Uterus (tissue), 2 donors: Measurements from ENCODE around the gene TICRR.
A peak's percentile ranks its signal among the peaks of the same experiment; 100 is the strongest.

Source experiments
- POLR2A ChIP-seq, 2 donors: fragments of 450-650 bp; IDR thresholded peaks; one replicate each; pipeline ENCODE4 v1.6.1; 2016; ENCODE audit warnings: antibody characterized with exemption in 2 of 2, mild to moderate bottlenecking in 1 of 2, moderate library complexity in 1 of 2
- TF ChIP-seq, protein P1 (sequence below), 4 experiments: fragments of 200-600 bp in 2 of 4; fragments of 450-650 bp in 2 of 4; sonication (generic) in 2 of 4; IDR thresholded peaks; one replicate each; pipeline ENCODE4 v1.5.1; 2016 to 2019; ENCODE audit warnings: antibody characterized with exemption in 4 of 4, mild to moderate bottlenecking in 2 of 4, moderate library complexity in 1 of 4

- TF ChIP-seq POLR2A (IDR thresholded peaks at IDR 0.05), result no peak
- TF ChIP-seq, protein P1, sequence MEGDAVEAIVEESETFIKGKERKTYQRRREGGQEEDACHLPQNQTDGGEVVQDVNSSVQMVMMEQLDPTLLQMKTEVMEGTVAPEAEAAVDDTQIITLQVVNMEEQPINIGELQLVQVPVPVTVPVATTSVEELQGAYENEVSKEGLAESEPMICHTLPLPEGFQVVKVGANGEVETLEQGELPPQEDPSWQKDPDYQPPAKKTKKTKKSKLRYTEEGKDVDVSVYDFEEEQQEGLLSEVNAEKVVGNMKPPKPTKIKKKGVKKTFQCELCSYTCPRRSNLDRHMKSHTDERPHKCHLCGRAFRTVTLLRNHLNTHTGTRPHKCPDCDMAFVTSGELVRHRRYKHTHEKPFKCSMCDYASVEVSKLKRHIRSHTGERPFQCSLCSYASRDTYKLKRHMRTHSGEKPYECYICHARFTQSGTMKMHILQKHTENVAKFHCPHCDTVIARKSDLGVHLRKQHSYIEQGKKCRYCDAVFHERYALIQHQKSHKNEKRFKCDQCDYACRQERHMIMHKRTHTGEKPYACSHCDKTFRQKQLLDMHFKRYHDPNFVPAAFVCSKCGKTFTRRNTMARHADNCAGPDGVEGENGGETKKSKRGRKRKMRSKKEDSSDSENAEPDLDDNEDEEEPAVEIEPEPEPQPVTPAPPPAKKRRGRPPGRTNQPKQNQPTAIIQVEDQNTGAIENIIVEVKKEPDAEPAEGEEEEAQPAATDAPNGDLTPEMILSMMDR (IDR thresholded peaks at IDR 0.05), result peak in 1 of 4 experiments; percentile 15
These were observed at the start of gene TICRR for GRCh38 chr15:89575146-89575655.
